CD8-positive, alpha-beta memory T cell (primary cell): ENCODE measurements around the gene IPO13. TPM values are rescaled to one million over a fixed set of nuclear protein-coding genes. Genes with fewer than 3 reads are reported as not detected.

Source experiments
- CTCF ChIA-PET: fragments of 350-600 bp; sonication (Branson Sonifier 250); formaldehyde crosslinking; loops from one replicate; lab custom pipeline; 2021; ENCODE audit warnings: antibody characterized with exemption; lab: Charles Lee
- POLR2A ChIA-PET: fragments of 350-600 bp; sonication (Branson Sonifier 250); formaldehyde crosslinking; loops from one replicate; lab custom pipeline; 2021; ENCODE audit warnings: antibody characterized with exemption; lab: Charles Lee
- DNase-seq, 5 donors: peaks; one replicate each; pipeline versions ENCODE4 v3.0.0 to v3.0.0-alpha.2; 2020 to 2022; ENCODE audit warnings: mixed read lengths in 1 of 5
- H3K27ac ChIP-seq: one replicate; pipeline ENCODE4 v1.7.0; 2013; ENCODE audit warnings: low read depth, mild to moderate bottlenecking, low read length, moderate library complexity
- H3K27me3 ChIP-seq: 2 replicates; pipeline ENCODE4 v1.7.0; 2013; ENCODE audit warnings: low read length, mild to moderate bottlenecking; ENCODE audit not compliant: insufficient read depth, poor library complexity, severe bottlenecking
- H3K36me3 ChIP-seq: 2 replicates; pipeline ENCODE4 v1.7.0; 2013; ENCODE audit warnings: mild to moderate bottlenecking, low read length, moderate library complexity; ENCODE audit not compliant: insufficient read depth
- H3K4me1 ChIP-seq: 2 replicates; pipeline ENCODE4 v1.7.0; 2013; ENCODE audit warnings: mild to moderate bottlenecking, low read length, moderate library complexity; ENCODE audit not compliant: insufficient read depth
- H3K4me3 ChIP-seq: 2 replicates; pipeline ENCODE4 v1.7.0; 2013; ENCODE audit warnings: mild to moderate bottlenecking, low read length
- H3K9me3 ChIP-seq: 2 replicates; pipeline ENCODE4 v1.7.0; 2013; ENCODE audit warnings: mild to moderate bottlenecking, low read length
- H3K27ac Mint-ChIP-seq, 8 donors: one replicate each; pipeline ENCODE4 v1.8.0; 2020 to 2021; ENCODE audit warnings: mixed read lengths in 8 of 8, mild to moderate bottlenecking in 6 of 8, inconsistent platforms in 3 of 8, moderate library complexity in 3 of 8
- H3K27me3 Mint-ChIP-seq, 2 donors: one replicate each; pipeline ENCODE4 v1.8.0; 2020 to 2021; ENCODE audit warnings: mixed read lengths in 2 of 2, mild to moderate bottlenecking in 1 of 2, moderate library complexity in 1 of 2
- H3K36me3 Mint-ChIP-seq, 3 donors: one replicate each; pipeline ENCODE4 v1.8.0; 2020 to 2021; ENCODE audit warnings: mixed read lengths in 3 of 3, inconsistent platforms in 1 of 3, mild to moderate bottlenecking in 1 of 3
- H3K4me1 Mint-ChIP-seq, 3 donors: one replicate each; pipeline ENCODE4 v1.8.0; 2020 to 2021; ENCODE audit warnings: mixed read lengths in 3 of 3, inconsistent platforms in 1 of 3, mild to moderate bottlenecking in 1 of 3
- H3K4me3 Mint-ChIP-seq, 7 donors: one replicate each; pipeline ENCODE4 v1.8.0; 2020 to 2021; ENCODE audit warnings: mixed read lengths in 7 of 7, mild to moderate bottlenecking in 6 of 7, moderate library complexity in 4 of 7, inconsistent platforms in 2 of 7
- H3K9me3 Mint-ChIP-seq, 5 donors: one replicate each; pipeline ENCODE4 v1.8.0; 2020 to 2022; ENCODE audit warnings: mixed read lengths in 5 of 5, mild to moderate bottlenecking in 3 of 5, moderate library complexity in 2 of 5, inconsistent platforms in 1 of 5
- polyA plus RNA-seq: library from polyadenylated mRNA; unstranded; fragments of 300-500 nt; fragmentation: Illumina TruSeq; gene quantifications from one replicate; pipeline ENCODE4 v1.2.3, GENCODE V29; 2021
- total RNA-seq, 2 experiments: library from RNA; stranded (reverse); gene quantifications; one replicate each; pipeline ENCODE4 v1.2.3, GENCODE V29; 2021

IPO13 gene
- total and polyA plus RNA-seq, 3 experiments from 2014 or later = 16.0 to 32.1 (median 28.9) TPM

DNA sequence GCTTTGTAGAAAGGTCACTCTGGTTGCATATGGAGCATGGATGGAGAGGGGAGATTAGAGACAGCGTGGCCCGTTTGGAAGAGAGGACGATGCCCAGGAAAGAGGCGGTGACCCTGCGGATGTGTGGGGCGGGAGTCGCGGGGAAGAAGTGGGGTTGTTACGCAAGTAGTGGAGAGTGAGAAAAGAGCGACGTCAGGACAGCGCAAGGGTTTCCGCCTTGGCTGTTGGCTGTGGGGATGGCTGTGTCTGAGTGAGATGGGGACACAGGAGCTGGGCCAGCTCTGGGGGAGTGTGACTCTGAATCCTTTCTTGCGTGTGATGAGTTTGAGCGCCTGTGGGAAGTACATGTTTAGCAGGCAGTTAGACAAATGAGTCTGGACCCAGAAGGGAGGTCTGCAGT is 36.1 kb downstream of the IPO13 start:
- H3K4me1 Mint-ChIP-seq = peaks cover 16 to 23% (median 21%) of the 10 kb centered on the region in 3 donors

DNA sequence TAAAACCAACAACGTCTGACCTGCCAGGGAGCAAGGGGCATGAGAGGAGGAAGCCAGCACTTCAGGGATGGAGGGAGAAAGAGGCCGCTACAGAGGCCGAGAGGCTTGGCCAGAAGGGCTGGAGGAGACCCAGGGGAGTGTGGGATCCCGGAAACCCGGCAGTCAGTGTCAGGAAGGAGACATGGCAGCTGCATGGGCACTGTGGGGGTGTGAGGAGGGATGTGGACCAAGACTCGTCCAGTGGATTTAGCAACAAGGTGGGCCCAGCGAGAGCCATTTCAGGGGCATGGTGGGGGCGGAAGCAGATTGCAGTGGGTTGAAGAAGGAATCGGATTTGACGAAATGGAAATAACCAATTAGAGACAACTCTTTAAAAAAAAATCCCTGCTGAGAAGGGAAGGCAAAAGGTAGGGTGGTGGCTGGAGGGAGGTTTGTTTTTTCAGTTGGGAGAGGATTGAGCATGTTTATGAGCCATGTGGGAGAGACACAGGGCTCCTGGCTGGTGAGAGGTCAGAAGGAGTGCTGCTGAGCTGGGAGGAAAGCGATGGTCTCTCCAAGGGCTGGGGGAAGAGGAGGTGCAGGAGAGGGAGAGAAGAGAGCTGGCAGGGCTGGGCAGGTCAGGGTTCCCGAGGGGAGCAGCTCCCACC is 36.6 kb downstream of the IPO13 start:
- Mint-ChIP-seq H3K36me3 (peaks cover 0 to 5% (median 0%) of the 10 kb centered on the region in 3 donors), H3K4me1 (peaks cover 12 to 18% (median 16%) of the 10 kb centered on the region in 3 donors), H3K27ac (no peak overlapping the region), H3K27me3 (peaks cover 0 to 8% of the 10 kb centered on the region in 2 donors), H3K4me3 (peak overlapping the region in 1 of 7 donors; percentile 45), H3K9me3 (no peaks in the 10 kb centered on the region)
- H3K4me3 ChIP-seq = no peak overlapping the region
- CTCF ChIA-PET = no interaction called here
- H3K27me3 ChIP-seq = no peaks in the 10 kb centered on the region
- POLR2A ChIA-PET = no interaction called here
- DNase-seq = no peak
- H3K4me1 ChIP-seq = peaks cover 10% of the 10 kb centered on the region
- no peaks in the 10 kb centered on the region for H3K9me3 ChIP-seq
- H3K27ac ChIP-seq = no peak overlapping the region
- H3K36me3 ChIP-seq = no peaks in the 10 kb centered on the region

More for the DNA sequence above, 36.1 kb downstream of the IPO13 start:
- Mint-ChIP-seq H3K9me3 (no peaks in the 10 kb centered on the region), H3K27ac (peak overlapping the region in 1 of 8 donors; percentile 15), H3K36me3 (peaks cover 0 to 10% (median 2%) of the 10 kb centered on the region in 3 donors), H3K27me3 (peaks cover 0 to 10% of the 10 kb centered on the region in 2 donors), H3K4me3 (peak overlapping the region in 1 of 7 donors; percentile 51)
- ChIA-PET CTCF (no interaction called here), POLR2A (no interaction called here)
- DNase-seq = no peak
- Histone ChIP-seq H3K27me3 (no peaks in the 10 kb centered on the region), H3K36me3 (peaks cover under 1% of the 10 kb centered on the region), H3K27ac (no peak overlapping the region), H3K4me1 (peaks cover 13% of the 10 kb centered on the region), H3K4me3 (no peak overlapping the region), H3K9me3 (no peaks in the 10 kb centered on the region)

DNA sequence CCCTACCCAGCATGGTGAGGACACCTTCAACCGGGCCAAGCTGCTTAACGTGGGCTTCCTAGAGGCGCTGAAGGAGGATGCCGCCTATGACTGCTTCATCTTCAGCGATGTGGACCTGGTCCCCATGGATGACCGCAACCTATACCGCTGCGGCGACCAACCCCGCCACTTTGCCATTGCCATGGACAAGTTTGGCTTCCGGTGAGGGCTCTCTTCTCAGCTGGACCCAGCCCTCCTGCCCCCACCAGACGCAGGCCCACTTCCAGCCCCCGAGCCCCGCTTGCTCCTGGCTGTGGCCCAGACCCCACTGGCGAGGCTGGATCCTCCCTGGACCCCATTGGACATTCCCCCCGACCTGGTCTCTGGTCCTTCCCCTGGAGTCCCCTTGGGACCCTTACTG is 38.1 kb downstream of the IPO13 start:
- no peak overlapping the region for H3K4me3 Mint-ChIP-seq
- Histone ChIP-seq H3K27ac (no peak overlapping the region), H3K9me3 (no peaks in the 10 kb centered on the region), H3K4me3 (no peak overlapping the region), H3K27me3 (no peaks in the 10 kb centered on the region), H3K4me1 (peaks cover 4% of the 10 kb centered on the region), H3K36me3 (no peaks in the 10 kb centered on the region)
- no peak for DNase-seq
- ChIA-PET POLR2A (no interaction called here), CTCF (no interaction called here)
- peaks cover 0 to 2% of the 10 kb centered on the region in 2 donors for H3K27me3 Mint-ChIP-seq
- peaks cover 5 to 9% (median 8%) of the 10 kb centered on the region in 3 donors for H3K4me1 Mint-ChIP-seq
- no peaks in the 10 kb centered on the region for H3K9me3 Mint-ChIP-seq
- no peak overlapping the region for H3K27ac Mint-ChIP-seq
- peaks cover 0 to under 1% (median 0%) of the 10 kb centered on the region in 3 donors for H3K36me3 Mint-ChIP-seq

DNA sequence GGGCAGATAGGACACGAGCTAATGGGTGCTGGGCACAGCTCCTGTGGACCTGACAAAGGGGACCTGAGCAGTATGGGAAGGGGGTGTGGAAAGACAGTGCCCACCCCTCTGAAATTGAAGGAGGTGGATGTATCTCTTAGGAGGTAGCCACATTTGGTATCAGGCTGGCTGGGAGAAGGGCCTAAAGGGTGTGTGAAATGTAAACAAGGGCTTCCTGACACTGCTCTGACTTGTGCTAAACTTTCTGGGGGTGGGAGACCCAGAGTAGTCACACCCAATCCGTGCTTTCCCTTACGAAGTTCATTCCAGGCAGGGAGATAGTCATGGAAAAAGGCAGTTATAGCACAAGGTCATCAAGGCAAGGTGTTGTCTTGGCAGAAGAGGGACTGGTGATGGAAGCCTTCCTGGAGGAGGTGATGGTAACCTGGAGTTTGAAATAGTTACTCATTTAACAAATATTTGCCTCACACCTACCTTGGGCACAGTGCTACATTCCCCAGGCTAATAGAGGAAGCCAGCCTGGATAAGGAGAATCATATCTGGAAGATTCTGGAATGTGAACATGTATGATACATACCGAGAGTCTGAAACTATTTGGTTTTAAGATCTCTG is 39.3 kb downstream of the IPO13 start:
- no peaks in the 10 kb centered on the region for H3K36me3 Mint-ChIP-seq
- ChIA-PET CTCF (interaction anchor here (2.0 kb wide), 1 partner anchor 19 kb away, joined by 5 read pairs; no protein-coding TSS in a partner anchor), POLR2A (no interaction called here)
- peak overlapping the region in 1 of 7 donors; percentile 33 for H3K4me3 Mint-ChIP-seq
- H3K27me3 Mint-ChIP-seq = no peaks in the 10 kb centered on the region
- peaks cover 0 to 3% (median 1%) of the 10 kb centered on the region in 3 donors for H3K4me1 Mint-ChIP-seq
- Histone ChIP-seq H3K4me3 (no peak overlapping the region), H3K27me3 (no peaks in the 10 kb centered on the region), H3K9me3 (no peaks in the 10 kb centered on the region), H3K27ac (no peak overlapping the region), H3K4me1 (no peaks in the 10 kb centered on the region), H3K36me3 (no peaks in the 10 kb centered on the region)
- no peaks in the 10 kb centered on the region for H3K9me3 Mint-ChIP-seq
- H3K27ac Mint-ChIP-seq = peak overlapping the region in 1 of 8 donors; percentile 81
- no peak for DNase-seq

DNA sequence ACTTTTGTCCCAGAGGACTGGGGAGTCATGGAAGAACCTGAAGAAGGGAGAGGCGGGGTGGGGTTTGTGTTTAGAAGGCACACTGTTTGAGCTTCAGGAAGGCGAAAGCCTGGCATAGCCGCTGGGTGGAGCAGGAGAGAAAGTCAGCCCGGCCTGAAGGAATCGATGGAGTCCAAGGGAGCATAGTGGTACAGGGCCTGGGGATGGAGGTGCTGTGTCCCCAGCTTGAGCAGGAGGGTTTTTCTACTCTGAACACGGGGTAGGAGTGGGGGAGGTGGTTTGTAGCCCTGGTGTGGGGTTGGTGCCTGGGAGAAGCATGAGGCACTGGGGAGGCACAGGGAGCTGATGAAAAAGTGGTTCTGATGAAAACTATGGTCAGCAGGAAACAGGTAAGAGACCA is 40.0 kb downstream of the IPO13 start:
- no peak overlapping the region for H3K4me3 ChIP-seq
- H3K9me3 ChIP-seq = no peaks in the 10 kb centered on the region
- H3K27me3 ChIP-seq = no peaks in the 10 kb centered on the region
- no peak overlapping the region for H3K4me3 Mint-ChIP-seq
- no peak for DNase-seq
- peak overlapping the region in 1 of 8 donors; percentile 47 for H3K27ac Mint-ChIP-seq
- H3K36me3 Mint-ChIP-seq = peaks cover 0 to 2% (median 0%) of the 10 kb centered on the region in 3 donors
- CTCF ChIA-PET = interaction anchor here (2.0 kb wide), 1 partner anchor 18 kb away, joined by 5 read pairs; no protein-coding TSS in a partner anchor
- H3K4me1 Mint-ChIP-seq = peaks cover 0 to 10% (median 6%) of the 10 kb centered on the region in 3 donors
- no peaks in the 10 kb centered on the region for H3K36me3 ChIP-seq
- H3K9me3 Mint-ChIP-seq = no peaks in the 10 kb centered on the region
- POLR2A ChIA-PET = no interaction called here
- no peaks in the 10 kb centered on the region for H3K27me3 Mint-ChIP-seq
- no peaks in the 10 kb centered on the region for H3K4me1 ChIP-seq
- no peak overlapping the region for H3K27ac ChIP-seq

DNA sequence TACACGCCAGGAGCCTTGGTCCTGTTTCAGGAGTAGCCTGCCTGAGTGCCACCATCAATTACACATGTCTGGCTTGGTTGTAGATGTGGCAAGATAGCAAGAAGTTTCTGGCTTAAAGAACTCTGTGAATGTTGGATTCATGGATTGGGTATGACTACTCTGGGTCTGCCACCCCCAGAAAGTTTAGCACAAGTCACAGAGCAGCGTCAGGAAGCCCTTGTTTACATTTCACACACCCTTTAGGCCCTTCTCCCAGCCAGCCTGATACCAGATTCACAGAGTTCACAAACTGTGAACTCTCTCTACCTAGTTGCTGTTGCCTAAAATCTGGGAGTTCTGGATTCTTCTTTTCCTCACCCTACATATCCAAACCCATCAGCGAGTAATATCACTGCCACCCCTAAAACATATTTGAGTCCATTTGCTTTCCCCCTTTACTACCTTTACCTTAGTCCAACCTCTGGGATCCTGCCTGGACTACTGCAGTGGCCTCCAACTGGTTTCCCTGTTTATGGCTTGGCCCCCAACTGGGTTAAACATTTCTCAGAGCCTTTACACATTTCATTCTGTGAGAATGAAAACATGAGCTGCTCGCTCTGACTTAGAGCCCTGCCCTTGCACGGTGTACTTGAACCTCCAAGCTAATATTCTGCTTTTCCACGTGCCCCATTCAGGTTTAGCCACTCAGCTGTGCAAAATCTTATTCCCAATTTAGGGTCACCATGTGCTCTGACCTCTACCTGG is 40.6 kb downstream of the IPO13 start:
- Mint-ChIP-seq H3K4me3 (no peak overlapping the region), H3K36me3 (peaks cover 0 to 2% (median 0%) of the 10 kb centered on the region in 3 donors), H3K9me3 (no peaks in the 10 kb centered on the region), H3K4me1 (peaks cover 4 to 16% (median 9%) of the 10 kb centered on the region in 3 donors), H3K27me3 (no peaks in the 10 kb centered on the region), H3K27ac (peak overlapping the region in 1 of 8 donors; percentile 43)
- no peaks in the 10 kb centered on the region for H3K9me3 ChIP-seq
- DNase-seq = no peak
- ChIA-PET POLR2A (no interaction called here), CTCF (interaction anchor here (1.1 to 2.0 kb wide), 3 partner anchors 18 to 59 kb away, joined by 3 to 5 read pairs (median 4); no protein-coding TSS in a partner anchor)
- H3K27ac ChIP-seq = no peak overlapping the region
- H3K4me1 ChIP-seq = peaks cover 5% of the 10 kb centered on the region
- H3K27me3 ChIP-seq = no peaks in the 10 kb centered on the region
- H3K36me3 ChIP-seq = no peaks in the 10 kb centered on the region
- H3K4me3 ChIP-seq = no peak overlapping the region

DNA sequence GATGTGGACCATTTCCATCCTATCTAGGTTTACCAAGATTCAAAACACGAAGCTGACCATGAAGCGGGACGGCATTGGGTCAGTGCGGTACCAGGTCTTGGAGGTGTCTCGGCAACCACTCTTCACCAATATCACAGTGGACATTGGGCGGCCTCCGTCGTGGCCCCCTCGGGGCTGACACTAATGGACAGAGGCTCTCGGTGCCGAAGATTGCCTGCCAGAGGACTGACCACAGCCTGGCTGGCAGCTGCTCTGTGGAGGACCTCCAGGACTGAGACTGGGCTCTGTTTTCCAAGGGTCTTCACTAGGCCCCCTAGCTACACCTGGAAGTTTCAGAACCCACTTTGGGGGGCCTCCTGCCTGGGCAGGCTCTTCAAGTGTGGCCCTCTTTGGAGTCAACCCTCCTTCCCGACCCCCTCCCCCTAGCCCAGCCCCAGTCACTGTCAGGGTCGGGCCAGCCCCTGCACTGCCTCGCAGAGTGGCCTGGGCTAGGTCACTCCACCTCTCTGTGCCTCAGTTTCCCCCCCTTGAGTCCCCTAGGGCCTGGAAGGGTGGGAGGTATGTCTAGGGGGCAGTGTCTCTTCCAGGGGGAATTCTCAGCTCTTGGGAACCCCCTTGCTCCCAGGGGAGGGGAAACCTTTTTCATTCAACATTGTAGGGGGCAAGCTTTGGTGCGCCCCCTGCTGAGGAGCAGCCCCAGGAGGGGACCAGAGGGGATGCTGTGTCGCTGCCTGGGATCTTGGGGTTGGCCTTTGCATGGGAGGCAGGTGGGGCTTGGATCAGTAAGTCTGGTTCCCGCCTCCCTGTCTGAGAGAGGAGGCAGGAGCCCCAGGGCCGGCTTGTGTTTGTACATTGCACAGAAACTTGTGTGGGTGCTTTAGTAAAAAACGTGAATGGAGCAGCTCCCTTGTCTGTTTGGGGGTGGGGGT is 43.8 kb downstream of the IPO13 start:
- no peaks in the 10 kb centered on the region for H3K36me3 ChIP-seq
- H3K27me3 Mint-ChIP-seq = no peaks in the 10 kb centered on the region
- H3K27ac ChIP-seq = peak overlapping the region; percentile 51
- H3K27me3 ChIP-seq = no peaks in the 10 kb centered on the region
- H3K4me3 Mint-ChIP-seq = peak overlapping the region; percentile 91 to 98 (median 94)
- H3K27ac Mint-ChIP-seq = peak overlapping the region in 5 of 8 donors; percentile 84 to 98 (median 94)
- no peaks in the 10 kb centered on the region for H3K9me3 Mint-ChIP-seq
- peaks cover 10 to 21% (median 14%) of the 10 kb centered on the region in 3 donors for H3K4me1 Mint-ChIP-seq
- peaks cover 0 to 2% (median 0%) of the 10 kb centered on the region in 3 donors for H3K36me3 Mint-ChIP-seq
- no peaks in the 10 kb centered on the region for H3K9me3 ChIP-seq
- ChIA-PET CTCF (interaction anchor here (1.6 kb wide), 1 partner anchor 46 kb away, joined by 3 read pairs; no protein-coding TSS in a partner anchor), POLR2A (interaction anchor here (1.4 kb wide), 1 partner anchor 13 kb away, joined by 4 read pairs; no protein-coding TSS in a partner anchor)
- peak overlapping the region; percentile 60 for H3K4me3 ChIP-seq
- H3K4me1 ChIP-seq = peaks cover 8% of the 10 kb centered on the region
- DNase-seq = no peak
